Sigmoid colon (tissue), 7 donors: Measurements from ENCODE around the gene CEP68. TPM values are rescaled to one million over a fixed set of nuclear protein-coding genes. Genes with fewer than 3 reads are reported as not detected.
"Not testable (repeated sequence)": the region's sequence is repeated elsewhere in the genome, so short reads cannot be mapped to it uniquely, and the experiment has no call there.

Source experiments
- DNase-seq: peaks from one replicate; pipeline ENCODE4 v3.0.0-alpha.2; 2019
- H3K27ac ChIP-seq, 4 donors: fragments of 200-600 bp; sonication (generic); one replicate each; pipeline ENCODE4 v1.5.1; 2016 to 2019; ENCODE audit warnings: mild to moderate bottlenecking in 1 of 4
- H3K27me3 ChIP-seq, 3 donors: fragments of 200-600 bp; sonication (generic); one replicate each; pipeline ENCODE4 v1.5.1; 2019; ENCODE audit warnings: mild to moderate bottlenecking in 1 of 3
- H3K36me3 ChIP-seq, 4 donors: fragments of 200-600 bp; sonication (generic); one replicate each; pipeline ENCODE4 v1.5.1; 2016 to 2019
- H3K4me1 ChIP-seq, 4 donors: fragments of 200-600 bp; sonication (generic); one replicate each; pipeline ENCODE4 v1.5.1; 2017 to 2019
- H3K4me3 ChIP-seq, 4 donors: fragments of 200-600 bp; sonication (generic); one replicate each; pipeline ENCODE4 v1.5.1; 2017 to 2019; ENCODE audit warnings: mild to moderate bottlenecking in 2 of 4, moderate library complexity in 1 of 4
- H3K9me3 ChIP-seq, 4 donors: fragments of 200-600 bp in 3 of 4; sonication (generic) in 3 of 4; one replicate each; pipeline versions ENCODE4 v1.5.1 to v1.6.1; 2013 to 2019
- EP300 ChIP-seq, 4 donors: sonication (generic); formaldehyde crosslinking; IDR thresholded peaks; one replicate each; pipeline ENCODE4 v1.6.1; 2017; ENCODE audit warnings: antibody characterized with exemption in 4 of 4
- POLR2A ChIP-seq, 2 donors: fragments of 450-650 bp; IDR thresholded peaks; one replicate each; pipeline ENCODE4 v1.6.1; 2016; ENCODE audit warnings: antibody characterized with exemption in 2 of 2, mild to moderate bottlenecking in 2 of 2, moderate library complexity in 2 of 2
- POLR2AphosphoS5 ChIP-seq, 4 donors: sonication (generic); formaldehyde crosslinking; IDR thresholded peaks; one replicate each; pipeline ENCODE4 v1.6.1; 2017; ENCODE audit warnings: antibody characterized with exemption in 4 of 4
- WGBS, 2 donors: extraction: QIAGEN DNeasy Blood & Tissue Kit; methylation state at CpG; one replicate each; pipeline ENCODE4 v1.1.7; 2013; 5-methylcytosine and 5-hydroxymethylcytosine counted together
- intact Hi-C: fragments of 100-400 bp; cut with DNase I; formaldehyde crosslinking; loops from one replicate; pipeline ENCODE4 v1.15.1; 2023
- polyA plus RNA-seq, 3 donors: library from polyadenylated mRNA; stranded (reverse); fragments of 200-250 nt; gene quantifications; one replicate each; pipeline ENCODE4 v1.2.3, GENCODE V29; 2013
- total RNA-seq, 4 donors: library from RNA; depleted of rRNA; stranded (reverse); fragments of >200 nt; gene quantifications; one replicate each; pipeline ENCODE4 v1.1.0, GENCODE V29; 2016
- TF ChIP-seq, protein P1 (sequence below), 4 experiments: fragments of 450-650 bp in 3 of 4; fragments of 200-600 bp in 1 of 4; IDR thresholded peaks; one replicate each; pipeline ENCODE4 v1.5.1; 2016 to 2019; ENCODE audit warnings: antibody characterized with exemption in 4 of 4, mild to moderate bottlenecking in 3 of 4, moderate library complexity in 2 of 4
- donor health status: healthy with polysubstance abuse.
- donor health status: Bipolar disorder and iron deficiency.
- donor health status: healthy.

CEP68 gene
- total and polyA plus RNA-seq, 7 donors, result 1.6 to 32.1 (median 24.4) TPM

DNA sequence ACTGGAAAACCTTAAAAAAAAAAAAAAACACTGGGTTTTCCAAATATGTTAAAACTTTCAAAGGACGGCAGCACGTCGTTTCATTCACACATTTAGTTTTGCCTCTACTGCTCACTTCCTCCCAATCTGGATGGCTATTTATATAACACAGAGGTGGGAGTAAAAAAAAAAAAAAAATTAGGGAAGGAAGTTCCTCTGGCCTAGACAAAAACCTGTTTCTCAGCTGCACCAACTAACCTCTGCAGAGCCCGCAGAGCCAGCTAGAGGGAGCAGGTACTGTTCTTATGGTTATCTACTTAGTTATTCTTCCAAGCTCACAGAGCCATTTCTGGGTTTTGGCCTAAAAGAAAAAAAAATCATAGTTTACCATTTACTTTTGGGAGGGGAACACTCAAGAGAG, 38.9 kb upstream of the CEP68 start:
- no peak for TF ChIP-seq POLR2AphosphoS5 (IDR thresholded peaks at IDR 0.05)
- TF ChIP-seq POLR2A (IDR thresholded peaks at IDR 0.05), result no peak
- no peak for TF ChIP-seq EP300 (IDR thresholded peaks at IDR 0.05)
- TF ChIP-seq, protein P1, sequence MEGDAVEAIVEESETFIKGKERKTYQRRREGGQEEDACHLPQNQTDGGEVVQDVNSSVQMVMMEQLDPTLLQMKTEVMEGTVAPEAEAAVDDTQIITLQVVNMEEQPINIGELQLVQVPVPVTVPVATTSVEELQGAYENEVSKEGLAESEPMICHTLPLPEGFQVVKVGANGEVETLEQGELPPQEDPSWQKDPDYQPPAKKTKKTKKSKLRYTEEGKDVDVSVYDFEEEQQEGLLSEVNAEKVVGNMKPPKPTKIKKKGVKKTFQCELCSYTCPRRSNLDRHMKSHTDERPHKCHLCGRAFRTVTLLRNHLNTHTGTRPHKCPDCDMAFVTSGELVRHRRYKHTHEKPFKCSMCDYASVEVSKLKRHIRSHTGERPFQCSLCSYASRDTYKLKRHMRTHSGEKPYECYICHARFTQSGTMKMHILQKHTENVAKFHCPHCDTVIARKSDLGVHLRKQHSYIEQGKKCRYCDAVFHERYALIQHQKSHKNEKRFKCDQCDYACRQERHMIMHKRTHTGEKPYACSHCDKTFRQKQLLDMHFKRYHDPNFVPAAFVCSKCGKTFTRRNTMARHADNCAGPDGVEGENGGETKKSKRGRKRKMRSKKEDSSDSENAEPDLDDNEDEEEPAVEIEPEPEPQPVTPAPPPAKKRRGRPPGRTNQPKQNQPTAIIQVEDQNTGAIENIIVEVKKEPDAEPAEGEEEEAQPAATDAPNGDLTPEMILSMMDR (IDR thresholded peaks at IDR 0.05), result no peak
- Histone ChIP-seq H3K27ac (peak overlapping the region in 3 of 4 donors; percentile 12 to 30 (median 17)), H3K4me3 (no peak overlapping the region), H3K36me3 (peaks cover 0 to 67% (median 10%) of the 10 kb centered on the region in 4 donors), H3K4me1 (no peaks in the 10 kb centered on the region), H3K9me3 (no peaks in the 10 kb centered on the region), H3K27me3 (no peaks in the 10 kb centered on the region)
- 44 to 48% methylated on average over 4 of the region's 4 CpGs for WGBS, 2 donors
- intact Hi-C loops, result no loop called here
- peak; percentile 59 for DNase-seq

DNA sequence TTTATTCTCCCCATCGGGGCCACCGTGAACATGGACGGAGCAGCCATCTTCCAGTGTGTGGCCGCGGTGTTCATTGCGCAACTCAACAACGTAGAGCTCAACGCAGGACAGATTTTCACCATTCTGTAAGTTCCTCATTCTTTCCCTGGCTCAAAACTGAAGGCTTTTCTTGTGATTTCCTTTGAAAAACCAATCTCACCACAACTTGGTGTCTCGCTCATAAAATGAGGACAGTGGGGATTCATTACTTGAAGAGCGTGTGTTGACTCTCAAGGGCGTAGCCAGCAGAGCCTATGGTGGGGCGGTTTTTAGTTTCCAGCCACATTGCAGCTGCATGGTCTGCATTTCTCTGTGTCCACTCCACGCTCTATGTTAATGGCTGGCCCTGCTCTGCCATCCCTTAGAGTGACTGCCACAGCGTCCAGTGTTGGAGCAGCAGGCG, 38.1 kb upstream of the CEP68 start:
- DNase-seq, result peak; percentile 70
- intact Hi-C loops, result no loop called here
- TF ChIP-seq POLR2AphosphoS5 (IDR thresholded peaks at IDR 0.05) (no peak), EP300 (IDR thresholded peaks at IDR 0.05) (no peak), POLR2A (IDR thresholded peaks at IDR 0.05) (no peak)
- TF ChIP-seq, protein P1 (IDR thresholded peaks at IDR 0.05), result no peak
- Histone ChIP-seq H3K27me3 (no peaks in the 10 kb centered on the region), H3K9me3 (no peaks in the 10 kb centered on the region), H3K27ac (peak overlapping the region in 3 of 4 donors; percentile 17 to 38 (median 35)), H3K4me3 (no peak overlapping the region), H3K36me3 (peaks cover 0 to 63% (median 10%) of the 10 kb centered on the region in 4 donors), H3K4me1 (no peaks in the 10 kb centered on the region)
- WGBS, 2 donors, result 75 to 93% methylated on average over 15 of the region's 15 CpGs

DNA sequence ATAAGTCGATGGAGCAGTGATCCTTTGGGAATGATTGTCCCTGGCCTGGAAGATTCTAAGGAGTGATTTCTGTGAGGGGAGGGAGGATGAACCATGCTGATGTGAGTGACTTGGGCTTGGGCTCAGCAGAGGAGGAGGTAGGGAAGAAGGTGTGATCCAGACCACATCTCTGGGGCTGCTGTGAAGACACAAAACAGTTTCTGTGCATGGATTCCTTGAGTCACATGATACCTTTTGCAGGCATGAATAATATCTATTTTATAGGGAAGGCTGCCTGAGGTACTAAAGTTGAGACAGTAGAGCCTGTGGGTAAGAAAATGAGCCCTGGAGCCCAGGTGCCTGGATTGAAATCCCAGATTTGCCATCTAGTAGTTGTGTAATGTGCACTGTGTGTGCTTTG, 37.2 kb upstream of the CEP68 start:
- TF ChIP-seq POLR2AphosphoS5 (IDR thresholded peaks at IDR 0.05), result no peak
- H3K36me3 ChIP-seq, result peaks cover 0 to 64% (median 10%) of the 10 kb centered on the region in 4 donors

DNA sequence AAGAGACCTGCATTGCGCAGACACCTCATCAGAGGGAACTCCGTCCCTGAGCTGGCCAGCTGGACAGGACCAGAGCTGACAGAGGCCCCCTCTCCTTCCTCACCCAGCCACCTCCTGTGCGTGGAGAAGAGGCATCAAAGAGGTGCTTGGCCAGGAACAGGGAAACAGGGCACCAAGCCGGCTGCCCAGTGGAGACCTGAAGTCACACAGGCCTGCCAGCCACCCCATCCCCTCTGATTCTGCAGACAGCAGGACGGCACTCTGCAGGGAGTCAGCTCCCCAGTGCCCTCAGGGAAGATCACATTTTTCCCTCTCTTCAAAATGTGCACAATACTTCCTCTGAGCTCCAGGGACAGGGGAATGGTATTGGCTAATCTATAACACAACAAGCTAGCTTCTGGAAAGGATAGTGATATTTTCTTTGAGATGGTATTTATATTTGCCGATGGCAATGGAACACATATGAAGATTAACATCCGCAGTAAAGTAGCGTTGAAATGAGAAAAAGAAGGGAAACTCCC, 36.5 kb upstream of the CEP68 start:
- H3K4me1 ChIP-seq, result no peaks in the 10 kb centered on the region
- no peak overlapping the region for H3K27ac ChIP-seq
- H3K4me3 ChIP-seq, result no peak overlapping the region
- 95 to 97% methylated on average over 8 of the region's 8 CpGs for whole genome bisulfite sequencing, 2 donors
- peaks cover 0 to 64% (median 10%) of the 10 kb centered on the region in 4 donors for H3K36me3 ChIP-seq
- intact Hi-C loops, result no loop called here
- no peak for DNase-seq
- no peaks in the 10 kb centered on the region for H3K9me3 ChIP-seq
- TF ChIP-seq, protein P1 (IDR thresholded peaks at IDR 0.05), result no peak
- TF ChIP-seq EP300 (IDR thresholded peaks at IDR 0.05), result no peak
- no peak for TF ChIP-seq POLR2AphosphoS5 (IDR thresholded peaks at IDR 0.05)
- TF ChIP-seq POLR2A (IDR thresholded peaks at IDR 0.05), result no peak
- no peaks in the 10 kb centered on the region for H3K27me3 ChIP-seq

More for the DNA sequence above, 37.2 kb upstream of the CEP68 start:
- no peaks in the 10 kb centered on the region for H3K9me3 ChIP-seq
- no peak overlapping the region for H3K4me3 ChIP-seq
- no peaks in the 10 kb centered on the region for H3K27me3 ChIP-seq
- intact Hi-C loops, result no loop called here
- peak; percentile 28 for DNase-seq
- WGBS, 2 donors, result 89 to 91% methylated on average over 1 of the region's 1 CpG
- H3K4me1 ChIP-seq, result no peaks in the 10 kb centered on the region
- H3K27ac ChIP-seq, result peak overlapping the region in 2 of 4 donors; percentile 35 to 38

DNA sequence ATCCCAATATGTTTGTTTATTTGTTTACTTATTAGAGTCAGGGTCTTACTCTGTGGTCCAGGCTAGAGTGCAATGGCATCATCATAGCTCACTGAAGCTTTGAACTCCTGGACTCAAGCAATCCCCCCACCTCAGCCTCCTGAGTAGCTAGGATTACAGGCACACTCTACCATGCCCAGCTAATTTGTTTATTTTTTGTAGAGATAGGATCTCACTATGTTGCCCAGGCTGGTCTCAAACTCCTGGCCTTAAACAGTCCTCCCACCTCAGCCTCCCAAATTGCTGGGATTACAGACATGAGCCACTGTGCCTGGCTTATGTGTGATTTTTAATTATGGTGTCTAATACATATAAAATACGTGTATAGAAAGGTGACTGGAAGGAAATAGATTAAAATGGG, 36.0 kb upstream of the CEP68 start:
- H3K27me3 ChIP-seq, H3K27ac ChIP-seq, intact Hi-C loops, DNase-seq, H3K9me3 ChIP-seq, H3K4me3 ChIP-seq, H3K4me1 ChIP-seq: not testable (repeated sequence)
- WGBS, 2 donors, result 94% methylated on average over 1 of the region's 1 CpG
- peaks cover 0 to 59% (median 10%) of the 10 kb centered on the region in 4 donors for H3K36me3 ChIP-seq
